SK-N-SH treated with all-trans-retinoic acid at 6 μM for 48 hours (cell line): ENCODE results near the gene CELF5.
"Not testable (repeated sequence)": the region's sequence is repeated elsewhere in the genome, so short reads cannot be mapped to it uniquely, and the experiment has no call there.

Experiments used
- ATAC-seq: fragments of 200-7000 bp; cut with Tn5 transposase; 3 replicates; pipeline ENCODE4 v1.9.1; 2020; ENCODE audit warnings: mild to moderate bottlenecking, moderate library complexity
- ARNTL ChIP-seq: fragments of 450-650 bp; formaldehyde crosslinking; IDR thresholded peaks from 2 replicates; pipeline ENCODE4 v1.5.0; 2020; ENCODE audit warnings: low read depth, mild to moderate bottlenecking, moderate library complexity, borderline replicate concordance
- BACH2 ChIP-seq: fragments of 250-450 bp; sonication (Bioruptor Pico); IDR thresholded peaks from 2 replicates; pipeline ENCODE4 v1.9.0; 2021; ENCODE audit warnings: mild to moderate bottlenecking, borderline replicate concordance
- CSDC2 ChIP-seq: fragments of 250-450 bp; sonication (Bioruptor Pico); IDR thresholded peaks from 2 replicates; pipeline ENCODE4 v1.5.0; 2020; ENCODE audit warnings: mild to moderate bottlenecking, moderate library complexity
- ISL1 ChIP-seq: fragments of 250-450 bp; sonication (Bioruptor Pico); IDR thresholded peaks from 2 replicates; pipeline ENCODE4 v2.1.2; 2022; ENCODE audit warnings: mild to moderate bottlenecking, moderate library complexity
- OSR1 ChIP-seq: fragments of 250-450 bp; sonication (Bioruptor Pico); IDR thresholded peaks from 2 replicates; pipeline ENCODE4 v1.8.0; 2022; ENCODE audit warnings: moderate library complexity, mild to moderate bottlenecking, inconsistent platforms
- PATZ1 ChIP-seq: fragments of 250-450 bp; sonication (Bioruptor Pico); IDR thresholded peaks from 2 replicates; pipeline ENCODE4 v1.8.0; 2020; ENCODE audit warnings: mild to moderate bottlenecking, moderate library complexity, borderline replicate concordance
- POU6F1 ChIP-seq: fragments of 250-450 bp; sonication (Bioruptor Pico); IDR thresholded peaks from 2 replicates; pipeline ENCODE4 v1.8.0; 2021; ENCODE audit warnings: low read depth, mild to moderate bottlenecking, moderate library complexity, borderline replicate concordance
- PPARA ChIP-seq: fragments of 250-450 bp; sonication (Bioruptor Pico); IDR thresholded peaks from 2 replicates; pipeline ENCODE4 v1.5.0; 2020; ENCODE audit warnings: mild to moderate bottlenecking, borderline replicate concordance
- TCF4 ChIP-seq: fragments of 250-450 bp; sonication (Bioruptor Pico); IDR thresholded peaks from 2 replicates; pipeline ENCODE4 v1.8.0; 2021; ENCODE audit warnings: mild to moderate bottlenecking, moderate library complexity, borderline replicate concordance
- TOX ChIP-seq: fragments of 250-450 bp; sonication (Bioruptor Pico); IDR thresholded peaks from 2 replicates; pipeline ENCODE4 v1.8.0; 2021; ENCODE audit warnings: mild to moderate bottlenecking, moderate library complexity, borderline replicate concordance
- ZC3H10 ChIP-seq: fragments of 250-450 bp; sonication (Bioruptor Pico); IDR thresholded peaks from 2 replicates; pipeline ENCODE4 v1.5.1; 2021; ENCODE audit warnings: mild to moderate bottlenecking, moderate library complexity
- ZFP3 ChIP-seq: fragments of 250-450 bp; sonication (Bioruptor Pico); IDR thresholded peaks from 2 replicates; pipeline ENCODE4 v1.5.0; 2020; ENCODE audit warnings: mild to moderate bottlenecking, moderate library complexity
- ZFP30 ChIP-seq: fragments of 450-650 bp; formaldehyde crosslinking; IDR thresholded peaks from 2 replicates; pipeline ENCODE4 v1.5.0; 2022; ENCODE audit warnings: mild to moderate bottlenecking, moderate library complexity
- ZNF565 ChIP-seq: fragments of 450-650 bp; formaldehyde crosslinking; conservative IDR thresholded peaks from 2 replicates; pipeline ENCODE4 v1.5.0; 2020; ENCODE audit warnings: low read depth, mild to moderate bottlenecking, moderate library complexity
- ZNF70 ChIP-seq: fragments of 450-650 bp; formaldehyde crosslinking; IDR thresholded peaks from 2 replicates; pipeline ENCODE4 v1.5.0; 2020; ENCODE audit warnings: mild to moderate bottlenecking, moderate library complexity
- ZNF8 ChIP-seq: fragments of 450-650 bp; formaldehyde crosslinking; IDR thresholded peaks from 2 replicates; pipeline ENCODE4 v1.5.0; 2020; ENCODE audit warnings: mild to moderate bottlenecking, moderate library complexity
- TF ChIP-seq, protein P1 (sequence below): fragments of 250-450 bp; sonication (Bioruptor Pico); IDR thresholded peaks from 2 replicates; pipeline ENCODE4 v1.5.1; 2021; ENCODE audit warnings: mild to moderate bottlenecking, moderate library complexity
- TF ChIP-seq, protein P2 (sequence below): fragments of 250-450 bp; sonication (Bioruptor Pico); IDR thresholded peaks from 2 replicates; pipeline ENCODE4 v1.5.1; 2020; ENCODE audit warnings: low read depth, mild to moderate bottlenecking, moderate library complexity
- TF ChIP-seq, protein P3 (sequence below): fragments of 250-450 bp; sonication (Bioruptor Pico); IDR thresholded peaks from 2 replicates; pipeline ENCODE4 v1.5.0; 2020; ENCODE audit warnings: mild to moderate bottlenecking, moderate library complexity

CELF5 gene

DNA sequence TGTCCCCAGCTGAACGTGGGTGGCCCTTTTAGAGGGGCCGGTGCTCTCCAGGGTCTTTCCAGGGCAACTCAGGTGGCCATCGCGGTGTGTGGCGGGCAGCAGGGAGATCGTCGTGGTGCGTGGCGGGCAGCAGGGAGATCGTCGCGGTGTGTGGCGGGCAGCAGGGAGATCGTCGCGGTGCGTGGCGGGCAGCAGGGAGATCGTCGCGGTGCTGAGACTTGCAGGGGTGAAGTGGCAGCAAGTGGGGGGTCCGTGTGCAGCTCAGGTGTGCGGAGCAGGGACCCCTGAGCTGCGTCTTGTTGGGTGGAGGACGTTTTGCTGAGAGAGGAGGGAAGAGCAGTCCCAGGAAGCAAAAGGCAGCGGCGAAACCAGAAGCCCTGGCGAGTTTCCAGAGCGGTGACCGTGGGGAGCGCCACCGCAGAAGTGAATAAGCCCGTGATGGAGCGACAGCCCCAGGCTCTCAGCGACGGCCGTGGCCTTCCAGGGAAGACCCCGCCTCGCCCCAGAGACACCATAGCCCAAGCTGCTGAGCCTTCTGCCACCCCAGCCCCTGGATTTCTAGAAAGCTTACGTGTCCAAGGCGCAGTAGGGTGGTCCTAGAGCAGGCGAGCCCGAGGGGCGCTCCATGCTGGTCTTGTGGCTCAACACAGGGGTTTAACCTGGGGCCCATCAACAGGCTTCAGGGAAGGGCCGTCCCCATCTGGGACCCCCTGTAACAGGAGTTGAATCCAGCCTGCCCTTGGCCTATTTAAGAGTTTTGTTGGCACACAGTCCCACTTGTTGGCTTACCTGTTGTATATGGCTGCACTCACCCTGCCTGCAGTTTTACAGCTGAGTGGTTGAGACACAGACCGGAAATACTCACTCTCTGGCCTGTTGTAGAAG, 33.3 kb upstream of the CELF5 start:
- TF ChIP-seq ZFP30 (no peak), TOX (CRISPR knock-in tag) (no peak), ZNF565 (CRISPR knock-in tag) (no peak), PPARA (CRISPR knock-in tag) (no peak), BACH2 (no peak), ISL1 (CRISPR knock-in tag) (no peak), TCF4 (CRISPR knock-in tag) (no peak), ZFP3 (CRISPR knock-in tag) (no peak), CSDC2 (no peak), POU6F1 (CRISPR knock-in tag) (no peak), PATZ1 (CRISPR knock-in tag) (no peak), OSR1 (no peak), ZNF8 (no peak)
- TF ChIP-seq, protein P1, sequence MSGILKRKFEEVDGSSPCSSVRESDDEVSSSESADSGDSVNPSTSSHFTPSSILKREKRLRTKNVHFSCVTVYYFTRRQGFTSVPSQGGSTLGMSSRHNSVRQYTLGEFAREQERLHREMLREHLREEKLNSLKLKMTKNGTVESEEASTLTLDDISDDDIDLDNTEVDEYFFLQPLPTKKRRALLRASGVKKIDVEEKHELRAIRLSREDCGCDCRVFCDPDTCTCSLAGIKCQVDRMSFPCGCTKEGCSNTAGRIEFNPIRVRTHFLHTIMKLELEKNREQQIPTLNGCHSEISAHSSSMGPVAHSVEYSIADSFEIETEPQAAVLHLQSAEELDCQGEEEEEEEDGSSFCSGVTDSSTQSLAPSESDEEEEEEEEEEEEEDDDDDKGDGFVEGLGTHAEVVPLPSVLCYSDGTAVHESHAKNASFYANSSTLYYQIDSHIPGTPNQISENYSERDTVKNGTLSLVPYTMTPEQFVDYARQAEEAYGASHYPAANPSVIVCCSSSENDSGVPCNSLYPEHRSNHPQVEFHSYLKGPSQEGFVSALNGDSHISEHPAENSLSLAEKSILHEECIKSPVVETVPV (CRISPR knock-in tag): no peak
- TF ChIP-seq, protein P2, sequence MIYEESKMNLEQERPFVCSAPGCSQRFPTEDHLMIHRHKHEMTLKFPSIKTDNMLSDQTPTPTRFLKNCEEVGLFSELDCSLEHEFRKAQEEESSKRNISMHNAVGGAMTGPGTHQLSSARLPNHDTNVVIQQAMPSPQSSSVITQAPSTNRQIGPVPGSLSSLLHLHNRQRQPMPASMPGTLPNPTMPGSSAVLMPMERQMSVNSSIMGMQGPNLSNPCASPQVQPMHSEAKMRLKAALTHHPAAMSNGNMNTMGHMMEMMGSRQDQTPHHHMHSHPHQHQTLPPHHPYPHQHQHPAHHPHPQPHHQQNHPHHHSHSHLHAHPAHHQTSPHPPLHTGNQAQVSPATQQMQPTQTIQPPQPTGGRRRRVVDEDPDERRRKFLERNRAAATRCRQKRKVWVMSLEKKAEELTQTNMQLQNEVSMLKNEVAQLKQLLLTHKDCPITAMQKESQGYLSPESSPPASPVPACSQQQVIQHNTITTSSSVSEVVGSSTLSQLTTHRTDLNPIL (CRISPR knock-in tag): no peak
- TF ChIP-seq, protein P3, sequence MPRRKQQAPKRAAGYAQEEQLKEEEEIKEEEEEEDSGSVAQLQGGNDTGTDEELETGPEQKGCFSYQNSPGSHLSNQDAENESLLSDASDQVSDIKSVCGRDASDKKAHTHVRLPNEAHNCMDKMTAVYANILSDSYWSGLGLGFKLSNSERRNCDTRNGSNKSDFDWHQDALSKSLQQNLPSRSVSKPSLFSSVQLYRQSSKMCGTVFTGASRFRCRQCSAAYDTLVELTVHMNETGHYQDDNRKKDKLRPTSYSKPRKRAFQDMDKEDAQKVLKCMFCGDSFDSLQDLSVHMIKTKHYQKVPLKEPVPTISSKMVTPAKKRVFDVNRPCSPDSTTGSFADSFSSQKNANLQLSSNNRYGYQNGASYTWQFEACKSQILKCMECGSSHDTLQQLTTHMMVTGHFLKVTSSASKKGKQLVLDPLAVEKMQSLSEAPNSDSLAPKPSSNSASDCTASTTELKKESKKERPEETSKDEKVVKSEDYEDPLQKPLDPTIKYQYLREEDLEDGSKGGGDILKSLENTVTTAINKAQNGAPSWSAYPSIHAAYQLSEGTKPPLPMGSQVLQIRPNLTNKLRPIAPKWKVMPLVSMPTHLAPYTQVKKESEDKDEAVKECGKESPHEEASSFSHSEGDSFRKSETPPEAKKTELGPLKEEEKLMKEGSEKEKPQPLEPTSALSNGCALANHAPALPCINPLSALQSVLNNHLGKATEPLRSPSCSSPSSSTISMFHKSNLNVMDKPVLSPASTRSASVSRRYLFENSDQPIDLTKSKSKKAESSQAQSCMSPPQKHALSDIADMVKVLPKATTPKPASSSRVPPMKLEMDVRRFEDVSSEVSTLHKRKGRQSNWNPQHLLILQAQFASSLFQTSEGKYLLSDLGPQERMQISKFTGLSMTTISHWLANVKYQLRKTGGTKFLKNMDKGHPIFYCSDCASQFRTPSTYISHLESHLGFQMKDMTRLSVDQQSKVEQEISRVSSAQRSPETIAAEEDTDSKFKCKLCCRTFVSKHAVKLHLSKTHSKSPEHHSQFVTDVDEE (CRISPR knock-in tag): no peak
- ATAC-seq: no peak

DNA sequence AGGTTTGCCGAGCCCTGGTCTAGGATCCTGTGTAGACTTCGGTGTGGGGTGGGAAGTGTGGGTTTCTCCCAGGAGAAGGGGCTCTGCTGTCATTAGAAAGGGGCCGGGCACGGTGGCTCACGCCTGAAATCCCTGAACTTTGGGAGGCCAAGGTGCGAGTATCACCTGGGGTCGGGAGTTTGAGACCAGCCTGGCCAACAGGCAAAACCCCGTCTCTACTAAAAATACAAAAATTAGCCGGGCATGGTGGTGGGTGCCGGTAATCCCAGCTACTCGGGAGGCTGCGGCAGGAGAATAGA, 32.7 kb upstream of the CELF5 start:
- not testable (repeated sequence) for ATAC-seq

DNA sequence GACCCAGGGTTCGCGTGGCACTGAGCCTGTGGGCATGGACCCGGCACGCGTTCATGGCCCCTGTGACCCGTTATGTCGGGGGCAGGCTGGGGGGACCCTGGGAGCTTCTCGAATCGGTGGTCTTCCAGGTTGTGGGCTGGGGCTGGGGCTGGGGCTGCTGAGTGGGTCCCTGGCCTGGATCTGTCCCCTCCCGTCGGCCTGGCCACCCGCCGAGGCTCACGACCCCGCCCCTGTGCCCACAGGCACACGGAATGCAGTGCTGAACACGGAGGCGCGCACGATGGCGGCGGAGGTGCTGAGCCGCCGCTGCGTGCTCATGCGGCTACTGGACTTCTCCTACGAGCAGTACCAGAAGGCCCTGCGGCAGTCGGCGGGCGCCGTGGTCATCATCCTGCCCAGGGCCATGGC, 32.2 kb upstream of the CELF5 start:
- ATAC-seq: no peak
- no peak for TF ChIP-seq ISL1 (CRISPR knock-in tag)
- TF ChIP-seq CSDC2: no peak
- no peak for TF ChIP-seq PPARA (CRISPR knock-in tag)
- TF ChIP-seq, all 23 proteins: peak for 0

- no peak for ATAC-seq
- TF ChIP-seq TOX (CRISPR knock-in tag) (no peak), ARNTL (CRISPR knock-in tag) (no peak), CSDC2 (no peak), BACH2 (no peak), ZNF565 (CRISPR knock-in tag) (no peak), TCF4 (CRISPR knock-in tag) (no peak), ZNF8 (no peak), ZNF70 (CRISPR knock-in tag) (no peak), ZC3H10 (CRISPR knock-in tag) (no peak)
- TF ChIP-seq, protein P1 (CRISPR knock-in tag): no peak
- TF ChIP-seq, protein P2 (CRISPR knock-in tag): no peak
- TF ChIP-seq, protein P3 (CRISPR knock-in tag): no peak
Measured at GRCh38 chr19:3192684-3193083, 31.8 kb upstream of the CELF5 start.
